GM19395 (cell line): ENCODE measurements around the gene PXDC1.
"Not testable (repeated sequence)": the region's sequence is repeated elsewhere in the genome, so short reads cannot be mapped to it uniquely, and the experiment has no call there.

ENCODE experiments used
- ATAC-seq: cut with Tn5 transposase; IDR thresholded peaks from one replicate; pipeline ENCODE4 v1.9.1; 2021; ENCODE audit warnings: mild to moderate bottlenecking, moderate library complexity; ENCODE audit not compliant: unreplicated experiment

PXDC1 gene

GRCh38 chr6:3784423-3784822 lies 32.9 kb upstream of the PXDC1 start:
- ATAC-seq, result no peak

GRCh38 chr6:3782876-3783832 lies 31.6 kb upstream of the PXDC1 start:
- no peak for ATAC-seq

- no peak for ATAC-seq
These were observed 30.0 kb upstream of the PXDC1 start for GRCh38 chr6:3781504-3781903.

- no peak for ATAC-seq
These were observed 28.0 kb upstream of the PXDC1 start for GRCh38 chr6:3779574-3779849.

- ATAC-seq, result no peak
These were observed 27.4 kb upstream of the PXDC1 start for GRCh38 chr6:3778701-3779573.

GRCh38 chr6:3777730-3778461 lies 26.4 kb upstream of the PXDC1 start:
- no peak for ATAC-seq

- ATAC-seq, result no peak
These were observed 25.5 kb upstream of the PXDC1 start for GRCh38 chr6:3776881-3777507.

GRCh38 chr6:3775847-3776246 lies 24.3 kb upstream of the PXDC1 start:
- ATAC-seq, result no peak

GRCh38 chr6:3775386-3775785 lies 23.9 kb upstream of the PXDC1 start:
- ATAC-seq, result no peak

- ATAC-seq, result no peak
These were observed 22.3 kb upstream of the PXDC1 start for GRCh38 chr6:3773678-3774298.

GRCh38 chr6:3772127-3772999 lies 20.9 kb upstream of the PXDC1 start:
- ATAC-seq, result not testable (repeated sequence)

GRCh38 chr6:3771407-3772011 lies 20.0 kb upstream of the PXDC1 start:
- no peak for ATAC-seq

- ATAC-seq, result no peak
These were observed 18.7 kb upstream of the PXDC1 start for GRCh38 chr6:3770023-3770720.

- ATAC-seq, result no peak
These were observed 18.1 kb upstream of the PXDC1 start for GRCh38 chr6:3769610-3770009.

- ATAC-seq, result no peak
These were observed 17.0 kb upstream of the PXDC1 start for GRCh38 chr6:3768502-3768901.

- ATAC-seq, result not testable (repeated sequence)
These were observed 16.0 kb upstream of the PXDC1 start for GRCh38 chr6:3767483-3767882.

GRCh38 chr6:3766214-3766613 lies 14.7 kb upstream of the PXDC1 start:
- no peak for ATAC-seq

GRCh38 chr6:3765415-3765814 lies 13.9 kb upstream of the PXDC1 start:
- ATAC-seq, result no peak
